Panc1 (cell line): ENCODE measurements around the gene SLC30A7. TPM values are rescaled to one million over a fixed set of nuclear protein-coding genes. Genes with fewer than 3 reads are reported as not detected.

Experiments used
- ATAC-seq: fragments of 200-7000 bp; cut with Tn5 transposase; 2 replicates; pipeline ENCODE4 v1.9.1; 2020; ENCODE audit warnings: mild to moderate bottlenecking, moderate library complexity
- BruUV-seq: library from RNA; stranded (reverse); fragments of 400-500 nt; replicated peaks from 2 replicates; lab custom pipeline; 2021; lab: Mats Ljungman, UMichigan
- CTCF ChIA-PET: fragments of 300-600 bp; sonication (Branson Sonifier 250); formaldehyde crosslinking; loops from one replicate; lab custom pipeline; 2022; ENCODE audit warnings: antibody characterized with exemption; lab: Charles Lee
- POLR2A ChIA-PET: fragments of 300-600 bp; sonication (Branson Sonifier 250); formaldehyde crosslinking; loops from one replicate; lab custom pipeline; 2022; ENCODE audit warnings: antibody characterized with exemption; lab: Charles Lee
- DNase-seq: peaks from one replicate; pipeline ENCODE4 v3.0.0-alpha.2; 2010; ENCODE audit warnings: low read depth, low spot score
- H3K27ac ChIP-seq: 2 replicates; pipeline ENCODE4 v1.5.1; 2011; ENCODE audit warnings: mild to moderate bottlenecking, low read length, inconsistent platforms
- H3K27me3 ChIP-seq: fragments of 200-500 bp; sonication (Bioruptor generic); 2 replicates; pipeline ENCODE4 v1.6.0; 2014; ENCODE audit warnings: low read length, inconsistent platforms; ENCODE audit not compliant: control insufficient read depth, insufficient read depth
- H3K36me3 ChIP-seq: fragments of 200-500 bp; sonication (Bioruptor generic); 2 replicates; pipeline ENCODE4 v1.5.1; 2014; ENCODE audit warnings: inconsistent platforms, mild to moderate bottlenecking, low read length, moderate library complexity; ENCODE audit not compliant: control insufficient read depth, insufficient read depth
- H3K4me1 ChIP-seq: 2 replicates; pipeline ENCODE4 v1.5.1; 2011; ENCODE audit warnings: inconsistent platforms, mild to moderate bottlenecking, low read length, moderate library complexity; ENCODE audit not compliant: control insufficient read depth, insufficient read depth
- H3K4me3 ChIP-seq, 2 experiments: 2 replicates each; pipeline ENCODE4 v1.5.1; 2011 to 2012; ENCODE audit warnings: low read depth in 2 of 2, low read length in 2 of 2, mild to moderate bottlenecking in 2 of 2, inconsistent platforms in 1 of 2, moderate library complexity in 1 of 2
- H3K9me3 ChIP-seq: fragments of 200-500 bp; sonication (Bioruptor generic); 2 replicates; pipeline ENCODE4 v1.5.1; 2014; ENCODE audit warnings: low read depth, mild to moderate bottlenecking, inconsistent platforms, low read length, moderate library complexity; ENCODE audit not compliant: control insufficient read depth, insufficient read depth
- POLR2AphosphoS5 ChIP-seq: IDR thresholded peaks from 2 replicates; pipeline ENCODE4 v1.6.1; 2012; ENCODE audit warnings: mild to moderate bottlenecking, low read depth, low read length, moderate library complexity
- SIN3A ChIP-seq: IDR thresholded peaks from 2 replicates; pipeline ENCODE4 v1.6.1; 2012; ENCODE audit warnings: low read depth, mild to moderate bottlenecking, low read length, moderate library complexity, borderline replicate concordance; ENCODE audit not compliant: insufficient read depth
- TCF7L2 ChIP-seq: IDR thresholded peaks from 2 replicates; pipeline ENCODE4 v1.6.1; 2011; ENCODE audit warnings: mild to moderate bottlenecking, low read depth, low read length, inconsistent platforms
- in situ Hi-C: cut with HindIII; loops from 2 replicates; pipeline ENCODE4 v1.10.0; 2016; ENCODE audit warnings: low sequenced_read_pairs, low pct_unique_long_range_greater_than_20kb
- intact Hi-C: fragments of 100-400 bp; cut with micrococcal nuclease; formaldehyde crosslinking; loops from one replicate; pipeline ENCODE4 v1.10.0; 2022; ENCODE audit not compliant: unreplicated experiment
- total RNA-seq: library from RNA; stranded (reverse); gene quantifications from one replicate; pipeline ENCODE4 v1.2.1, GENCODE V29; 2021; ENCODE audit not compliant: unreplicated experiment
- TF ChIP-seq, protein P1 (sequence below): fragments of 450-650 bp; IDR thresholded peaks from 2 replicates; pipeline ENCODE4 v1.5.1; 2017; ENCODE audit warnings: mild to moderate bottlenecking
- TF ChIP-seq, protein P2 (sequence below), 2 experiments: IDR thresholded peaks; 2 replicates each; pipeline ENCODE4 v1.6.1; 2011 to 2012; ENCODE audit warnings: low read depth in 2 of 2, control low read depth in 1 of 2, low read length in 1 of 2, mild to moderate bottlenecking in 1 of 2, moderate library complexity in 1 of 2; ENCODE audit not compliant: insufficient read depth in 1 of 2

Gene SLC30A7
- total RNA-seq, 1 experiment from 2014 or later = 18.5 TPM

GRCh38 chr1:100893718-100894117 lies 2.2 kb upstream of the SLC30A7 start:
- ChIA-PET CTCF (no interaction called here), POLR2A (no interaction called here)

DNA sequence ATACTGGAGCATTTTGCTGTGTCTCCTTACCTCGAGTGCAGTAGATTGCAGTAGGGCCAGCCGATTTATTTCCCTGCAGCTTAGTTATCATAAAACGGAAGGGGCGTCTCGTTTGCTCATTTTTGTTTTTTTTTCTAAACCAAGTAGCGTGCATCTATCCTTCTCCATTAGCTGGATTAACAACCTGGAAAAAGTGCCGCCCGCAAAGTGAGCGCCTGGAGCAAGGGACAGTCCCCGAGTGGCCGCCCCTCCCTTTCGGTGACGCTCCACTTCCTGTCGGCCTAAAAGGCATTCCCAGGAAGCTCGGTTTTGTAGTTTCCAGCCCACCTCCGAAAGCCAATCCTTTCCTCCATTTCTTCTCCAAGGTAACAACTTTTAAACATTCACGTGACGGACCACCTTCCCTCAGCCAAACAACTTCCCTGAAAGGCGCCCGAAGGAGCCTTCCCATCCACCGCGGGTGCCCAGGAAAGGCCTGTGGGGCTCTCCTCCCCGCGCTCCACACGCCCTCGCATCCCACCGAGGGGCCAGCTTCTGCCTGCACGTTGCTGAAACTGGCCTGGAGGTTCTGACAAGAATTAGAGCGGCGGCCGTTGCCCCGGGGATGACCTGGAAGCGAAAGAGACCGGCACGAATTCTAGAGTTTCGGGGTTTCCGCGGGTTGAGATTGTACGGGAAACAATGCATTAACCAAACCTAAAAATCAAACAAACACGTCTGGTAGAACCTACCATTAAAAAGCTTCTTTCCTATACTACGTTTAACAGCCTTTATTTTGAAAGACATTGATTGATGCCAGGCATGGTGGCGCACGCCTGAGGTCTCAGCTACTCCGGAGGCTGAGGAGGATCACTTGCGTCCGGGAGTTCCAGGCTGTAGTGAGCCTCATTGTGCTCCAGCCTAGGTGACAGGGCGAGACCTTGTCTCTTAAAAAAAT lies 1.0 kb upstream of the SLC30A7 start, which contains the start of gene EXTL2:
TSS of gene EXTL2 (minus strand) at position 240 of the 937 bp plus-strand sequence. CDS start 6,085 bp downstream, outside the sequence.
- Histone ChIP-seq H3K4me3 (peak within 1 kb of the TSS; percentile 85 to 93), H3K36me3 (peaks cover 13% of the 10 kb centered on the region), H3K27me3 (no peaks in the 10 kb centered on the region), H3K4me1 (peaks cover 4% of the 10 kb centered on the region; the same call in 1 of the 2 replicates), H3K27ac (peak within 1 kb of the TSS; percentile 94), H3K9me3 (no peaks in the 10 kb centered on the region)
- in situ Hi-C loops (no loop called here), intact Hi-C loops (no loop called here)
- DNase-seq = peak; percentile 32
- ATAC-seq = peak; percentile 86
- peak; percentile 69; the same call in 1 of the 2 replicates for TF ChIP-seq SIN3A
- no peak for TF ChIP-seq POLR2AphosphoS5
- TSS peak; percentile 70 for BruUV-seq
- POLR2A ChIA-PET = no interaction called here
- CTCF ChIA-PET = interaction anchor here (0.6 kb wide), 2 partner anchors 312 to 436 kb away, joined by 3 read pairs; no protein-coding TSS in a partner anchor

More at GRCh38 chr1:100893718-100894117, 2.2 kb upstream of the SLC30A7 start:
- no TSS peak for BruUV-seq
- H3K9me3 ChIP-seq = no peaks in the 10 kb centered on the region
- H3K36me3 ChIP-seq = peaks cover 8% of the 10 kb centered on the region
- ATAC-seq (no peak), DNase-seq (no peak)
- H3K4me3 ChIP-seq = peak overlapping the region; percentile 85 to 93; a peak in 3 of 4 replicates
- no peaks in the 10 kb centered on the region for H3K27me3 ChIP-seq
- peaks cover 4% of the 10 kb centered on the region; the same call in 1 of the 2 replicates for H3K4me1 ChIP-seq
- TF ChIP-seq, protein P1, sequence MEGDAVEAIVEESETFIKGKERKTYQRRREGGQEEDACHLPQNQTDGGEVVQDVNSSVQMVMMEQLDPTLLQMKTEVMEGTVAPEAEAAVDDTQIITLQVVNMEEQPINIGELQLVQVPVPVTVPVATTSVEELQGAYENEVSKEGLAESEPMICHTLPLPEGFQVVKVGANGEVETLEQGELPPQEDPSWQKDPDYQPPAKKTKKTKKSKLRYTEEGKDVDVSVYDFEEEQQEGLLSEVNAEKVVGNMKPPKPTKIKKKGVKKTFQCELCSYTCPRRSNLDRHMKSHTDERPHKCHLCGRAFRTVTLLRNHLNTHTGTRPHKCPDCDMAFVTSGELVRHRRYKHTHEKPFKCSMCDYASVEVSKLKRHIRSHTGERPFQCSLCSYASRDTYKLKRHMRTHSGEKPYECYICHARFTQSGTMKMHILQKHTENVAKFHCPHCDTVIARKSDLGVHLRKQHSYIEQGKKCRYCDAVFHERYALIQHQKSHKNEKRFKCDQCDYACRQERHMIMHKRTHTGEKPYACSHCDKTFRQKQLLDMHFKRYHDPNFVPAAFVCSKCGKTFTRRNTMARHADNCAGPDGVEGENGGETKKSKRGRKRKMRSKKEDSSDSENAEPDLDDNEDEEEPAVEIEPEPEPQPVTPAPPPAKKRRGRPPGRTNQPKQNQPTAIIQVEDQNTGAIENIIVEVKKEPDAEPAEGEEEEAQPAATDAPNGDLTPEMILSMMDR = no peak
- no peak for TF ChIP-seq POLR2AphosphoS5
- TF ChIP-seq, protein P2, sequence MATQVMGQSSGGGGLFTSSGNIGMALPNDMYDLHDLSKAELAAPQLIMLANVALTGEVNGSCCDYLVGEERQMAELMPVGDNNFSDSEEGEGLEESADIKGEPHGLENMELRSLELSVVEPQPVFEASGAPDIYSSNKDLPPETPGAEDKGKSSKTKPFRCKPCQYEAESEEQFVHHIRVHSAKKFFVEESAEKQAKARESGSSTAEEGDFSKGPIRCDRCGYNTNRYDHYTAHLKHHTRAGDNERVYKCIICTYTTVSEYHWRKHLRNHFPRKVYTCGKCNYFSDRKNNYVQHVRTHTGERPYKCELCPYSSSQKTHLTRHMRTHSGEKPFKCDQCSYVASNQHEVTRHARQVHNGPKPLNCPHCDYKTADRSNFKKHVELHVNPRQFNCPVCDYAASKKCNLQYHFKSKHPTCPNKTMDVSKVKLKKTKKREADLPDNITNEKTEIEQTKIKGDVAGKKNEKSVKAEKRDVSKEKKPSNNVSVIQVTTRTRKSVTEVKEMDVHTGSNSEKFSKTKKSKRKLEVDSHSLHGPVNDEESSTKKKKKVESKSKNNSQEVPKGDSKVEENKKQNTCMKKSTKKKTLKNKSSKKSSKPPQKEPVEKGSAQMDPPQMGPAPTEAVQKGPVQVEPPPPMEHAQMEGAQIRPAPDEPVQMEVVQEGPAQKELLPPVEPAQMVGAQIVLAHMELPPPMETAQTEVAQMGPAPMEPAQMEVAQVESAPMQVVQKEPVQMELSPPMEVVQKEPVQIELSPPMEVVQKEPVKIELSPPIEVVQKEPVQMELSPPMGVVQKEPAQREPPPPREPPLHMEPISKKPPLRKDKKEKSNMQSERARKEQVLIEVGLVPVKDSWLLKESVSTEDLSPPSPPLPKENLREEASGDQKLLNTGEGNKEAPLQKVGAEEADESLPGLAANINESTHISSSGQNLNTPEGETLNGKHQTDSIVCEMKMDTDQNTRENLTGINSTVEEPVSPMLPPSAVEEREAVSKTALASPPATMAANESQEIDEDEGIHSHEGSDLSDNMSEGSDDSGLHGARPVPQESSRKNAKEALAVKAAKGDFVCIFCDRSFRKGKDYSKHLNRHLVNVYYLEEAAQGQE (IDR thresholded peaks at IDR 0.05; ENCODE audit: insufficient read depth in 1 of 2, low read depth in 2 of 2, low read length in 1 of 2) = no peak
- TF ChIP-seq TCF7L2 = no peak
- no peak for TF ChIP-seq SIN3A
- peak overlapping the region; percentile 94; the same call in 1 of the 2 replicates for H3K27ac ChIP-seq
- intact Hi-C loops (no loop called here), in situ Hi-C loops (no loop called here)
